Measurements from ENCODE around the gene TM2D1. TPM values are rescaled to one million over a fixed set of nuclear protein-coding genes. Genes with fewer than 3 reads are reported as not detected.
"Not testable (repeated sequence)": the region's sequence is repeated elsewhere in the genome, so short reads cannot be mapped to it uniquely, and the experiment has no call there.

TM2D1 gene
- total RNA-seq, 6 experiments from 2014 or later, result 39.1 to 49.0 (median 40.4) TPM

DNA sequence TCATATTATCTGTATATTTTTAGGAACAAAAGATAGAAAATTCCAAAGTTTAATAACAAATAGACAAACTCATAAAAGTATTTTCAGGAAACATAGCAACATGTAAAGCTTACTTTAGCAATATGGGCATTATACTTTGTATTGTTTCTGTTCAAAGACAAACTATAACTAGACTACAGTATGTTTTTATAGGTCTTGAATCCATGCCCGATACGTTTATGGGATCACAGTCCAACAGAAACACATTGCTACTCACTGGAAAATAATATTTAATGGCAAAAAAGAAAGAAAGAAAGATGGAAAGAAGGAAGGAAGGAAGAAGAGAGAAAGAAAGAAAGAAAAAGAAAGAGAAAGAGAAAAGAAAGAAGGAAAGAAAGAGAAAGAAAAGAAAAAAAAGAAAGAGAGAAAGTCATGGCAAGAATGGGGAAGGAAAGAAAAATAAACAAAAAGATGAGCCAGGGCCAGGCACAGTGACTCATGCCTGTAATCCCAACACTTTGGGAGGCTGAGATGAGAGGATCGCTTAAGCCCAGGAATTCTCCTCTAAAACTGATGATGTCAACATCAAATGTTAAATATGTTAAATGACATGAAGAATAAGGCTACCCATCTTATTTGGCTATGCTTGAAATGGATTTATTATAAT lies 32.7 kb downstream of the TM2D1 start:
- Mint-ChIP-seq H3K9me3 (no peaks in the 10 kb centered on the region), H3K27me3 (ENCODE audit: insufficient read depth) (no peaks in the 10 kb centered on the region), H3K36me3 (ENCODE audit: low read depth) (peaks cover 19% of the 10 kb centered on the region), H3K27ac (peak overlapping the region; percentile 67), H3K4me3 (peak overlapping the region; percentile 78), H3K4me1 (ENCODE audit: low read depth) (peaks cover 40% of the 10 kb centered on the region)
- DNase-seq, result peak; percentile 38
- TF ChIP-seq, protein P1, sequence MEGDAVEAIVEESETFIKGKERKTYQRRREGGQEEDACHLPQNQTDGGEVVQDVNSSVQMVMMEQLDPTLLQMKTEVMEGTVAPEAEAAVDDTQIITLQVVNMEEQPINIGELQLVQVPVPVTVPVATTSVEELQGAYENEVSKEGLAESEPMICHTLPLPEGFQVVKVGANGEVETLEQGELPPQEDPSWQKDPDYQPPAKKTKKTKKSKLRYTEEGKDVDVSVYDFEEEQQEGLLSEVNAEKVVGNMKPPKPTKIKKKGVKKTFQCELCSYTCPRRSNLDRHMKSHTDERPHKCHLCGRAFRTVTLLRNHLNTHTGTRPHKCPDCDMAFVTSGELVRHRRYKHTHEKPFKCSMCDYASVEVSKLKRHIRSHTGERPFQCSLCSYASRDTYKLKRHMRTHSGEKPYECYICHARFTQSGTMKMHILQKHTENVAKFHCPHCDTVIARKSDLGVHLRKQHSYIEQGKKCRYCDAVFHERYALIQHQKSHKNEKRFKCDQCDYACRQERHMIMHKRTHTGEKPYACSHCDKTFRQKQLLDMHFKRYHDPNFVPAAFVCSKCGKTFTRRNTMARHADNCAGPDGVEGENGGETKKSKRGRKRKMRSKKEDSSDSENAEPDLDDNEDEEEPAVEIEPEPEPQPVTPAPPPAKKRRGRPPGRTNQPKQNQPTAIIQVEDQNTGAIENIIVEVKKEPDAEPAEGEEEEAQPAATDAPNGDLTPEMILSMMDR (IDR thresholded peaks at IDR 0.05), result no peak

DNA sequence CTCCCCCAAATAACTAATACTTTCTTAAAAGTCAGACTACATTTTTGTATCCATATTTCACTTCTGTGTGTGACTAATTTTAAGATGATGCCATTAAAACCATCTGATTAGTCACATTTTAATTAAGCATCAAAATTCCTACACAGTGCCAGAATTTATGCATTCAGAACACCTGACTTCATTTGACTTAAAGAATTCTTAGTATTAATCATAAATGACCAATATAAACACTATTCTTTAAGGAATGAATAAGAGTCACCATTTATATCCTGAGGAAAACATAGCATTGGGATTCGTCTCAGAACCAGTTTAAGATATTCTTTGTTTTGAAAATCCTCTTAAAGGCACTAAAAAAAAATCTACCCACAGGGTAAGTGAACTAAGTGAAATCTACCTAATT lies 37.0 kb downstream of the TM2D1 start:
- H3K4me3 Mint-ChIP-seq, result 0 out of 2 replicates have a peak overlapping the region, but pooled peaks have one; percentile 24
- peak overlapping the region; percentile 25 for H3K27ac Mint-ChIP-seq
- H3K9me3 Mint-ChIP-seq, result no peaks in the 10 kb centered on the region
- H3K27me3 Mint-ChIP-seq (ENCODE audit: insufficient read depth), result no peaks in the 10 kb centered on the region
- peaks cover 27% of the 10 kb centered on the region for H3K4me1 Mint-ChIP-seq (ENCODE audit: low read depth)
- TF ChIP-seq, protein P1 (IDR thresholded peaks at IDR 0.05), result no peak
- peaks cover 8% of the 10 kb centered on the region for H3K36me3 Mint-ChIP-seq (ENCODE audit: low read depth)
- DNase-seq, result peak; percentile 37

DNA sequence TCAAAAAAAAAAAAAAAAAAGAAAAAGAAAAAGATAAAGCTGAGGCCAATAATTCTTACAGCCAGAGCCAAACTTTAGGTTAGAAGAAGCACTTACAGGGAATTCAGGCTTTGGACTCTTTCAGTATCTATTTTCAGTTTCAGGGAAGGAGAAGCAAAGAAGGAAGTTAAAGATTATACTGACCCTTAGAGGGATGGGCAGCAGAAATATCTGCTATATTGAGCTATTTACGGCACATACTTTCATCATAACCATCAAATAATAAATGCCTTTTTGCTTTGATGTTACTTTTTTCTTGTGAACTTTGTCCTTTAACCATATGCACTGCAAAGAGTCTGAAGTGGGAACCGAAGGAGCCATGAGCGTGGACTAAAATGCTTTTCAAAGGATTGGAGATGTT lies 42.0 kb downstream of the TM2D1 start:
- Mint-ChIP-seq H3K9me3 (no peaks in the 10 kb centered on the region), H3K27me3 (ENCODE audit: insufficient read depth) (no peaks in the 10 kb centered on the region), H3K36me3 (ENCODE audit: low read depth) (peaks cover 14% of the 10 kb centered on the region), H3K4me1 (ENCODE audit: low read depth) (peaks cover 11% of the 10 kb centered on the region), H3K27ac (no peak overlapping the region), H3K4me3 (no peak overlapping the region)
- TF ChIP-seq, protein P1 (IDR thresholded peaks at IDR 0.05), result no peak
- no peak for DNase-seq

DNA sequence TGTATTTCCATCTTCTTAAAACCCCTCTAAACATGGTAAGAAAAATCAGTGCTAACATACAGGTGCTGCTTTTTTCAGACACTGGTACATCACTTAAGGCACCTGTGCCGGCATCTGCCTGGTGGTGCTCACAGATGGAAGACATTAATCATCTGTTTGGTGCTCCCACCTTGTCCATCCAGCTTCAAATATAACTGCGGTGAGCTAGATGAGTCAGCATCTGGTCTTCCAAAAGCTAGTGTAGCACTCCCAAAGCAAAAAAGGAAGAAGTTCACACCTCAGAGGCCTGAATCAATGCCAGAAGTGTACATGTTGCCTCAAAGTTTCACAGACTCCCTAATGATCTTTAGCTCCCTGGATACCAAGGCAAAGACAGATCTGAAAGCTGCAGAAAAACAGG lies 44.4 kb downstream of the TM2D1 start:
- Mint-ChIP-seq H3K4me1 (ENCODE audit: low read depth) (peaks cover 7% of the 10 kb centered on the region; the same call in 1 of the 2 replicates), H3K4me3 (no peak overlapping the region), H3K9me3 (no peaks in the 10 kb centered on the region), H3K27me3 (ENCODE audit: insufficient read depth) (peaks cover 2% of the 10 kb centered on the region; the same call in 1 of the 2 replicates), H3K36me3 (ENCODE audit: low read depth) (peaks cover 19% of the 10 kb centered on the region), H3K27ac (no peak overlapping the region; the same call in 1 of the 2 replicates)
- TF ChIP-seq, protein P1 (IDR thresholded peaks at IDR 0.05), result no peak
- no peak for DNase-seq

DNA sequence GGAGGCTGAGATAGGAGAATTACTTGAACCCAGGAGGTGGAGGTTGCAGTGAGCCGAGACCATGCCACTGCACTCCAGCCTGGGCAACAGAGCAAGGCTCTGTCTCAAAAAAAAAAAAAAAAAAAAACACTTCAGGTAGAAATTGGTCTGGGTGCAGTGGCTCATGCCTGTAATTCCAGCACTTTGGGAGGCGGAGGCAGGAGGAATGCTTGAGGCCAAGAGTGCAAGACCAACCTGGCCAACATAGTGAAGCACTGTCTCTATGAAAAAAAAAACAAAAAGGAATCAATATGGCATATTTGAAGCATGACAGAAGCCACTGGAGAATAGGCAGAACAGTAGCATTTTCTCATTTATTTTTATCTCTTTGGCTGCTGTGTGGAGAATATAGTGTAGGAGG lies 48.1 kb downstream of the TM2D1 start:
- DNase-seq; H3K27ac Mint-ChIP-seq; H3K27me3 Mint-ChIP-seq (ENCODE audit: insufficient read depth); H3K9me3 Mint-ChIP-seq; H3K4me3 Mint-ChIP-seq: not testable (repeated sequence)
- Mint-ChIP-seq H3K4me1 (ENCODE audit: low read depth) (peaks cover 23% of the 10 kb centered on the region), H3K36me3 (ENCODE audit: low read depth) (peaks cover 14% of the 10 kb centered on the region; the same call in 1 of the 2 replicates)

DNA sequence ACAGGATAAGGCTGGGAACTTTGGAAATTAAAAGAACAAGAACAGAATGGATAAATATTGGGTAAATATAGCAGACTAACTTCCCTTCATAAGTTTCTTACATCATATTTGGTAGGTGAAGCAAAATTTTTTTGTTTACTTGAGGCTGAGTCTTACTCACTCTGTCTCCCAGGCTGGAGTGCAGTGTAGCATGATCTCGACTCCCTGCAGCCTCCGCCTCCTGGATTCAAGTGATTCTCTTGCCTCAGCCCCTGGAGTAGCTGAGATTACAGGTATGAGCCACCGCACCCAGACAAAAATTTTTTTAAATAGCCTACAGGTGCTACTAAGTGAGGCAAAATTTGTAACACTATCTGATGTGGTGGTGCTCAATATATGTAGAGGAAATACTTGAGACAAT lies 50.7 kb downstream of the TM2D1 start:
- Mint-ChIP-seq H3K36me3 (ENCODE audit: low read depth) (0 out of 2 replicates have a peak, but pooled peaks cover 5% of the 10 kb centered on the region), H3K27ac (no peak overlapping the region), H3K9me3 (no peaks in the 10 kb centered on the region), H3K4me3 (no peak overlapping the region), H3K27me3 (ENCODE audit: insufficient read depth) (peaks cover 2% of the 10 kb centered on the region; the same call in 1 of the 2 replicates), H3K4me1 (ENCODE audit: low read depth) (peaks cover 23% of the 10 kb centered on the region)
- no peak for DNase-seq
- TF ChIP-seq, protein P1 (IDR thresholded peaks at IDR 0.05), result no peak
